Adrenal gland (tissue), 19 donors: ENCODE results near the gene CDKN2A. TPM values are rescaled to one million over a fixed set of nuclear protein-coding genes. Genes with fewer than 3 reads are reported as not detected.

Experiments
- DNase-seq, 7 donors: peaks; one replicate each; pipeline ENCODE4 v3.0.0-alpha.2; 2019 to 2020
- H3K27ac ChIP-seq, 5 donors: fragments of 200-600 bp; sonication (generic) in 4 of 5; 1 replicate in 3 of 5; 2 replicates in 2 of 5; pipeline versions ENCODE4 v1.5.1 to v1.8.0; 2016 to 2020; ENCODE audit warnings: mild to moderate bottlenecking in 1 of 5
- H3K27me3 ChIP-seq: fragments of 200-600 bp; 2 replicates; pipeline ENCODE4 v1.8.0; 2021
- H3K36me3 ChIP-seq, 2 donors: fragments of 200-600 bp; replicated peaks in 1 of 2; 1 replicate in 1 of 2; 2 replicates in 1 of 2; pipeline versions ENCODE4 v1.5.1 to v1.8.0; 2018 to 2022
- H3K4me1 ChIP-seq, 2 donors: fragments of 200-600 bp; replicated peaks in 1 of 2; 1 replicate in 1 of 2; 2 replicates in 1 of 2; pipeline versions ENCODE4 v1.5.1 to v1.8.0; 2018 to 2021
- H3K4me3 ChIP-seq, 4 donors: fragments of 200-600 bp; sonication (generic) in 3 of 4; one replicate each; pipeline ENCODE4 v1.5.1; 2016 to 2018
- H3K9me3 ChIP-seq, 3 donors: fragments of 200-600 bp; sonication (generic) in 1 of 3; replicated peaks in 1 of 3; 1 replicate in 2 of 3; 2 replicates in 1 of 3; pipeline versions ENCODE4 v1.5.1 to v1.8.0; 2016 to 2021
- POLR2A ChIP-seq, 2 donors: fragments of 450-650 bp; IDR thresholded peaks; one replicate each; pipeline ENCODE4 v1.6.1; 2017; ENCODE audit warnings: antibody characterized with exemption in 2 of 2, mild to moderate bottlenecking in 2 of 2, moderate library complexity in 1 of 2
- WGBS, 4 donors: extraction: QIAGEN DNeasy Blood & Tissue Kit in 2 of 4; methylation state at CpG; one replicate each; pipeline versions ENCODE4 v1.1.5 to v1.1.7; 2013 to 2017; 5-methylcytosine and 5-hydroxymethylcytosine counted together
- intact Hi-C, 2 donors: fragments of 100-400 bp; cut with DNase I; formaldehyde crosslinking; loops; one replicate each; pipeline versions ENCODE4 v1.14.1 to v1.15.0; 2022 to 2023
- long read RNA-seq, 10 donors: library from polyadenylated mRNA in 3 of 10; unstranded in 2 of 10; stranded (forward) in 1 of 10; transcript quantifications; one replicate each; pipeline ENCODE4 v2.0.0 and lab custom pipeline, GENCODE V29; 2021 to 2026
- polyA plus RNA-seq, 3 donors: library from polyadenylated mRNA; stranded (reverse); fragments of 200-250 nt in 2 of 3; fragments of 350-450 nt in 1 of 3; fragmentation: Illumina TruSeq in 1 of 3; extraction: RNeasy Lipid Tissue Mini Kit (QIAGEN cat#74804) in 1 of 3; gene quantifications; one replicate each; pipeline ENCODE4 v1.2.3, GENCODE V29; 2013 to 2014
- total RNA-seq, 9 donors: library from RNA; depleted of rRNA in 4 of 9; stranded (reverse); fragments of >200 nt in 4 of 9; fragments of 120-200 nt in 1 of 9; fragmentation: NEBNext Ultra II Directional in 1 of 9; extraction: Animal tissue kit (Norgen Biotek cat#: 25700) in 1 of 9; gene quantifications; one replicate each; pipeline versions ENCODE4 v1.1.0 to v1.2.4, GENCODE V29; 2013 to 2023
- TF ChIP-seq, protein P1 (sequence below), 6 experiments: fragments of 450-650 bp in 4 of 6; fragments of 200-600 bp in 2 of 6; sonication (generic) in 1 of 6; IDR thresholded peaks; 1 replicate in 5 of 6; 2 replicates in 1 of 6; pipeline versions ENCODE4 v1.5.1 to v1.8.0; 2016 to 2021; ENCODE audit warnings: antibody characterized with exemption in 6 of 6, mild to moderate bottlenecking in 2 of 6, moderate library complexity in 1 of 6
- donor health status: healthy with polysubstance abuse.
- donor health status: Bipolar disorder and iron deficiency.
- donor health status: DM: yes; HTN: yes; CAD: no.
- donor health status: DM: no; HTN: no; CAD: no.
- donor health status: DM: no; HTN: no; CAD: no.
- donor health status: DM: yes; HTN: yes; CAD: no.

CDKN2A gene
- total RNA-seq (10 to 100 TPM in 6 of 9 donors, 1 to 10 TPM in 2, under 1 TPM in 1; 0.39 to 34.5 (median 15.9) TPM), polyA plus RNA-seq (10 to 100 TPM in 2 of 3 donors, 1 to 10 TPM in 1; 2.6 to 15.8 (median 11.6) TPM)
- long read RNA-seq, donor 1, partial matches to known transcripts = 0 of 4 reads
- long read RNA-seq, donor 1, other reads (novel, unspliced or antisense) = 0 of 4 reads
- long read RNA-seq, donor 2 = 0 reads
- long read RNA-seq, donor 3 = 0 reads
- long read RNA-seq, donor 4, partial matches to known transcripts = 0 of 1 reads
- long read RNA-seq, donor 4, other reads (novel, unspliced or antisense) = 1 of 1 reads
- long read RNA-seq, donor 5, transcript CDKN2A-201 (3 exons, 1,218 nt) = major isoform, 18 of 33 reads
- long read RNA-seq, donor 5, transcript CDKN2A-214 (3 exons, 1,283 nt) = minor isoform, 13 of 33 reads
- long read RNA-seq, donor 5, partial matches to known transcripts = 0 of 33 reads
- long read RNA-seq, donor 5, other reads (novel, unspliced or antisense) = 1 of 33 reads
- long read RNA-seq, donor 6, transcript CDKN2A-214 (3 exons, 1,283 nt) = major isoform, 5 of 7 reads
- long read RNA-seq, donor 6, partial matches to known transcripts = 0 of 7 reads
- long read RNA-seq, donor 6, other reads (novel, unspliced or antisense) = 2 of 7 reads
- long read RNA-seq, donor 7 = 0 reads
- long read RNA-seq, donor 8, partial matches to known transcripts = 0 of 1 reads
- long read RNA-seq, donor 8, other reads (novel, unspliced or antisense) = 0 of 1 reads
- long read RNA-seq, donor 9 = 0 reads
- long read RNA-seq, donor 10 = 0 reads

GRCh38 chr9:21993893-21994555 lies at the start of gene CDKN2A:
CDKN2A (minus strand) TSS chr9:21994392.
- 2 to 12% (median 5%) methylated on average over 18 to 53 of the region's 53 CpGs for WGBS, 4 donors
- Histone ChIP-seq H3K36me3 (no peaks in the 10 kb centered on the region), H3K27me3 (peaks cover 12% of the 10 kb centered on the region), H3K9me3 (no peaks in the 10 kb centered on the region), H3K4me3 (peak within 1 kb of the TSS; percentile 42 to 93 (median 66)), H3K27ac (peak within 1 kb of the TSS; percentile 72 to 93 (median 89)), H3K4me1 (peaks cover 0 to 9% of the 10 kb centered on the region in 2 donors)
- intact Hi-C loops = loop anchor here in 1 of 2 donors (10.0 kb wide), 1 partner anchor 179 kb away; no protein-coding TSS in a partner anchor
- TF ChIP-seq, protein P1, sequence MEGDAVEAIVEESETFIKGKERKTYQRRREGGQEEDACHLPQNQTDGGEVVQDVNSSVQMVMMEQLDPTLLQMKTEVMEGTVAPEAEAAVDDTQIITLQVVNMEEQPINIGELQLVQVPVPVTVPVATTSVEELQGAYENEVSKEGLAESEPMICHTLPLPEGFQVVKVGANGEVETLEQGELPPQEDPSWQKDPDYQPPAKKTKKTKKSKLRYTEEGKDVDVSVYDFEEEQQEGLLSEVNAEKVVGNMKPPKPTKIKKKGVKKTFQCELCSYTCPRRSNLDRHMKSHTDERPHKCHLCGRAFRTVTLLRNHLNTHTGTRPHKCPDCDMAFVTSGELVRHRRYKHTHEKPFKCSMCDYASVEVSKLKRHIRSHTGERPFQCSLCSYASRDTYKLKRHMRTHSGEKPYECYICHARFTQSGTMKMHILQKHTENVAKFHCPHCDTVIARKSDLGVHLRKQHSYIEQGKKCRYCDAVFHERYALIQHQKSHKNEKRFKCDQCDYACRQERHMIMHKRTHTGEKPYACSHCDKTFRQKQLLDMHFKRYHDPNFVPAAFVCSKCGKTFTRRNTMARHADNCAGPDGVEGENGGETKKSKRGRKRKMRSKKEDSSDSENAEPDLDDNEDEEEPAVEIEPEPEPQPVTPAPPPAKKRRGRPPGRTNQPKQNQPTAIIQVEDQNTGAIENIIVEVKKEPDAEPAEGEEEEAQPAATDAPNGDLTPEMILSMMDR (IDR thresholded peaks at IDR 0.05) = no peak
- TF ChIP-seq POLR2A (IDR thresholded peaks at IDR 0.05) = no peak
- peak in 4 of 7 donors; percentile 37 to 53 (median 48) for DNase-seq

- Histone ChIP-seq H3K9me3 (no peaks in the 10 kb centered on the region), H3K27ac (no peak overlapping the region), H3K36me3 (no peaks in the 10 kb centered on the region), H3K4me3 (no peak overlapping the region), H3K27me3 (no peaks in the 10 kb centered on the region), H3K4me1 (peaks cover 0 to 9% of the 10 kb centered on the region in 2 donors)
- intact Hi-C loops = no loop called here
- TF ChIP-seq, protein P1 (IDR thresholded peaks at IDR 0.05) = no peak
- no peak for TF ChIP-seq POLR2A (IDR thresholded peaks at IDR 0.05)
- DNase-seq = no peak
- 40 to 62% (median 58%) methylated on average over 3 of the region's 3 CpGs for WGBS, 4 donors
Measured at GRCh38 chr9:22043928-22044327, 49.7 kb upstream of the CDKN2A start.

- no peaks in the 10 kb centered on the region for H3K36me3 ChIP-seq
- intact Hi-C loops = no loop called here
- no peaks in the 10 kb centered on the region for H3K9me3 ChIP-seq
- no peak for TF ChIP-seq POLR2A (IDR thresholded peaks at IDR 0.05)
- TF ChIP-seq, protein P1 (IDR thresholded peaks at IDR 0.05) = no peak
- no peak overlapping the region for H3K27ac ChIP-seq
- no peak overlapping the region for H3K4me3 ChIP-seq
- no peaks in the 10 kb centered on the region for H3K27me3 ChIP-seq
- H3K4me1 ChIP-seq = peaks cover 0 to 15% of the 10 kb centered on the region in 2 donors
- DNase-seq = no peak
- WGBS, 4 donors = 45 to 94% (median 86%) methylated on average over 1 of the region's 1 CpG
Measured at GRCh38 chr9:22041775-22042174, 47.6 kb upstream of the CDKN2A start.

DNA sequence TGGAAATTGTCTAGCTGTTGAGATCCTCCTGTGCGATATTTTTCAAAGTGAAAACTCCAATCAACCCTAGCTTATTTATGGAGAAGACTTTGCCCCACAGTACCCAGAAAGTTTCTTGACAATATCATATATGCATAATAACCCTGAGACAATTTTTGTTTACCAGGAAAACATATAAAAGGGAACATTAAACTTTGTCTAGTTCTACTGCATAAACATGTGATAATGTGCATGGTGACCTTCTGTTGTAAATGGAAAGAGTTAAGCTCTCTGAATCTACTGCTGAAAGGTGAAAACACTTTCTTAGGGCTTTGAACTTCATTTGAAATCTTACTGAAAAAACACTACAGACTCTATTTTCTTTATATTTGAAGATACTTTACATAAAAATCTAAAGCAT lies 47.2 kb upstream of the CDKN2A start:
- intact Hi-C loops = no loop called here
- Histone ChIP-seq H3K27me3 (no peaks in the 10 kb centered on the region), H3K4me3 (no peak overlapping the region), H3K4me1 (peaks cover 0 to 15% of the 10 kb centered on the region in 2 donors), H3K9me3 (no peaks in the 10 kb centered on the region), H3K36me3 (no peaks in the 10 kb centered on the region), H3K27ac (no peak overlapping the region)
- TF ChIP-seq, protein P1 (IDR thresholded peaks at IDR 0.05) = no peak
- TF ChIP-seq POLR2A (IDR thresholded peaks at IDR 0.05) = no peak
- WGBS, 4 donors = 94 to 98% (median 95%) methylated on average over 1 of the region's 1 CpG
- no peak for DNase-seq
